Measurements from ENCODE around the gene NEUROG3.

GRCh38 chr10:69568472-69569395, 4.5 kb downstream of the NEUROG3 start:
- TF ChIP-seq CTCF (IDR thresholded peaks at IDR 0.05), result no peak
- TF ChIP-seq TEAD1 (CRISPR knock-in tag; IDR thresholded peaks at IDR 0.05), result no peak; the same call in 1 of the 2 replicates
- TF ChIP-seq RELA (CRISPR knock-in tag; IDR thresholded peaks at IDR 0.05; ENCODE audit: borderline replicate concordance), result no peak
- TF ChIP-seq ATF6 (CRISPR knock-in tag; IDR thresholded peaks at IDR 0.05), result no peak
- no peak for TF ChIP-seq ZNF416 (CRISPR knock-in tag; IDR thresholded peaks at IDR 0.05)
- no peak for TF ChIP-seq EMX1 (CRISPR knock-in tag; IDR thresholded peaks at IDR 0.05)
- TF ChIP-seq ELF4 (CRISPR knock-in tag; IDR thresholded peaks at IDR 0.05; ENCODE audit: low read depth), result no peak
- TF ChIP-seq ZSCAN18 (CRISPR knock-in tag; IDR thresholded peaks at IDR 0.05), result no peak
- TF ChIP-seq ZNF232 (CRISPR knock-in tag; IDR thresholded peaks at IDR 0.05), result no peak
- no peak for TF ChIP-seq TCF7 (CRISPR knock-in tag; IDR thresholded peaks at IDR 0.05; ENCODE audit: low read depth)
- no peak for TF ChIP-seq ZNF121 (CRISPR knock-in tag; IDR thresholded peaks at IDR 0.05)
- TF ChIP-seq MAX (CRISPR knock-in tag; IDR thresholded peaks at IDR 0.05), result peak; percentile 56
- TF ChIP-seq TP53 (CRISPR knock-in tag; IDR thresholded peaks at IDR 0.05), result no peak
- no peak for TF ChIP-seq NR3C1 (CRISPR knock-in tag; conservative IDR thresholded peaks at IDR 0.05; ENCODE audit: low read depth)
